Right lobe of liver (tissue), 4 donors: ENCODE results near the gene CDH23.

Experiments
- CTCF ChIP-seq, 4 donors: fragments of 200-600 bp in 3 of 4; fragments of 450-650 bp in 1 of 4; IDR thresholded peaks; one replicate each; pipeline versions ENCODE4 v1.5.1 to v1.8.0; 2016 to 2022; ENCODE audit warnings: antibody characterized with exemption in 4 of 4, mild to moderate bottlenecking in 2 of 4
- POLR2A ChIP-seq: fragments of 450-650 bp; IDR thresholded peaks from one replicate; pipeline ENCODE4 v1.6.1; 2017; ENCODE audit warnings: antibody characterized with exemption, mild to moderate bottlenecking
- donor health status: DM: no; HTN: no; CAD: no.
- donor health status: DM: no; HTN: no; CAD: no.
- donor health status: DM: no; HTN: yes; CAD: no.

GRCh38 chr10:71828702-71829101 lies 432.0 kb downstream of the CDH23 start:
- no peak for TF ChIP-seq CTCF (IDR thresholded peaks at IDR 0.05)
- TF ChIP-seq POLR2A: no peak
